ENCODE data around the gene PPP1R14D.

- TF ChIP-seq, protein P1, sequence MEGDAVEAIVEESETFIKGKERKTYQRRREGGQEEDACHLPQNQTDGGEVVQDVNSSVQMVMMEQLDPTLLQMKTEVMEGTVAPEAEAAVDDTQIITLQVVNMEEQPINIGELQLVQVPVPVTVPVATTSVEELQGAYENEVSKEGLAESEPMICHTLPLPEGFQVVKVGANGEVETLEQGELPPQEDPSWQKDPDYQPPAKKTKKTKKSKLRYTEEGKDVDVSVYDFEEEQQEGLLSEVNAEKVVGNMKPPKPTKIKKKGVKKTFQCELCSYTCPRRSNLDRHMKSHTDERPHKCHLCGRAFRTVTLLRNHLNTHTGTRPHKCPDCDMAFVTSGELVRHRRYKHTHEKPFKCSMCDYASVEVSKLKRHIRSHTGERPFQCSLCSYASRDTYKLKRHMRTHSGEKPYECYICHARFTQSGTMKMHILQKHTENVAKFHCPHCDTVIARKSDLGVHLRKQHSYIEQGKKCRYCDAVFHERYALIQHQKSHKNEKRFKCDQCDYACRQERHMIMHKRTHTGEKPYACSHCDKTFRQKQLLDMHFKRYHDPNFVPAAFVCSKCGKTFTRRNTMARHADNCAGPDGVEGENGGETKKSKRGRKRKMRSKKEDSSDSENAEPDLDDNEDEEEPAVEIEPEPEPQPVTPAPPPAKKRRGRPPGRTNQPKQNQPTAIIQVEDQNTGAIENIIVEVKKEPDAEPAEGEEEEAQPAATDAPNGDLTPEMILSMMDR (IDR thresholded peaks at IDR 0.05; ENCODE audit: low read length), result no peak
- TF ChIP-seq EZH2phosphoT487 (IDR thresholded peaks at IDR 0.05; ENCODE audit: low read length), result no peak
These were observed 15.6 kb downstream of the PPP1R14D start for GRCh38 chr15:40812721-40813425.

Measured in MM.1S (cell line).